OCI-LY3 (cell line): ENCODE data around the gene RUSF1.

Experiments used
- EZH2phosphoT487 ChIP-seq: fragments of 200-600 bp; shearing (Covaris generic); IDR thresholded peaks from 2 replicates; pipeline ENCODE4 v1.6.1; 2018; ENCODE audit warnings: antibody characterized with exemption, mixed run types, low read depth
- TF ChIP-seq, protein P1 (sequence below): fragments of 200-600, 300-600 bp; sonication (generic); IDR thresholded peaks from 2 replicates; pipeline ENCODE4 v1.5.1; 2014; ENCODE audit warnings: antibody characterized with exemption, low read length, low read depth

DNA sequence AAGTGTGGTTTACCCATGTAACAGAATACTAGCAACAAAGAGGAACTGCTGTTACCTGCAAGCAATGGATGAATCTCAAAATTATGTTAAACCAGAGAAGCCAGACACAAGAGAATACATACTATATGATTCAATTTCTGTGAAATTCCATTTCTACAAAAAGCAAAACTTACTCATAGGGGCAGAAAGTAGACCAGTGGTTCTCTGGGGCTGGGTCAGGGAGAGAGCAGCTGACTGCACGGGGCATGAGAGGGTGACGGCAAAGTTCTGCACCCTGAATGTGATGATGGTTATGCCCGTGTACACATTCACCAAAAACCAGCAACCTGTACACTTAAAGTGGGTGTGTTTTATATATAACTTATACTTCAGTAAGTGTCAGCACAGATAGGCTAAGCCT lies 68.7 kb downstream of the RUSF1 start:
- TF ChIP-seq, protein P1, sequence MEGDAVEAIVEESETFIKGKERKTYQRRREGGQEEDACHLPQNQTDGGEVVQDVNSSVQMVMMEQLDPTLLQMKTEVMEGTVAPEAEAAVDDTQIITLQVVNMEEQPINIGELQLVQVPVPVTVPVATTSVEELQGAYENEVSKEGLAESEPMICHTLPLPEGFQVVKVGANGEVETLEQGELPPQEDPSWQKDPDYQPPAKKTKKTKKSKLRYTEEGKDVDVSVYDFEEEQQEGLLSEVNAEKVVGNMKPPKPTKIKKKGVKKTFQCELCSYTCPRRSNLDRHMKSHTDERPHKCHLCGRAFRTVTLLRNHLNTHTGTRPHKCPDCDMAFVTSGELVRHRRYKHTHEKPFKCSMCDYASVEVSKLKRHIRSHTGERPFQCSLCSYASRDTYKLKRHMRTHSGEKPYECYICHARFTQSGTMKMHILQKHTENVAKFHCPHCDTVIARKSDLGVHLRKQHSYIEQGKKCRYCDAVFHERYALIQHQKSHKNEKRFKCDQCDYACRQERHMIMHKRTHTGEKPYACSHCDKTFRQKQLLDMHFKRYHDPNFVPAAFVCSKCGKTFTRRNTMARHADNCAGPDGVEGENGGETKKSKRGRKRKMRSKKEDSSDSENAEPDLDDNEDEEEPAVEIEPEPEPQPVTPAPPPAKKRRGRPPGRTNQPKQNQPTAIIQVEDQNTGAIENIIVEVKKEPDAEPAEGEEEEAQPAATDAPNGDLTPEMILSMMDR, result no peak
- no peak for TF ChIP-seq EZH2phosphoT487
